ENCODE data around the gene ORAI3.

ORAI3 gene

DNA sequence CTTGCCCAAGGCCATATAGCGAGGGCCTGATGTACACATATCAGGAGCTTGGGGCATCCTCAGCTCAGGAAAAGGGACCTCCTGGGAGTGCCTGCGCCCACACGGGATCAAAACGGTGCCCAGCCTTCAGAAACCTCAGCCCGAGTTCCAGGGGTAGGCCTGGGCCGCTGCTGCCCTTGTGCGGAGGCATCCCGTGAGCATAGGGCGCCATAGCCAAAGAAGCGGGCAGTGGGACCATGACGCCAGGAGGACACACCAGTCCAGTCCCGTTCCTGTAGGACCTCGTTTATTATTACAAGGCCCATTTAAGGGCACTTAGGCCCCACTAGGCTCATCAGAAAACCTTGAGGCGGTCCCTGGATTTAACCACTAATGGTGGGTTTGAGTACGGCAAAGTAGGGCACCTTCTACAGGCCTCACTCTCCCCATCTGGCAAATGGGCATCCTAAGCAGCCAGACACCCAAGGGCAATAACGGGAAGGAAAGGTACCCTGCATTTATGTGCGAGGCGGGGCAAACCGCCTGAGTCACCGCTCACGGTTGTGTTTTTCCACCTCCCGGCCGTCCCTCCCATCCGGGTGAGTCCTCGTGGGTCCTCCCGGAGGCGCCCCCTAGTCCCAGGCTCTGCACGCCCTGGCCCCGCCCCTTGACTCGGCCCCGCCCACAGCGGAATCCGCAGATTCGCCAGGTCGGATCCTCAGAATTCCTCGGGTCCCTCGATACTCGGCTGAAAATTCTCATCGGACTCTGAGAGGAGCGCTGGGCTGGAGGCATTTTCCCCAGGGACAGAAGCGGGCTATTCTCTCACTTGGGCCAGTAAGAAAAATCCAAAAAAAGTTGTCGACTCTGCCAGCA is 8.0 kb downstream of the ORAI3 start (continued):
- TF ChIP-seq ZNF843 (tag by site-specific recombination; IDR thresholded peaks at IDR 0.05) (0 out of 2 replicates have a peak, but pooled peaks have one; percentile 30), SP7 (tag by site-specific recombination; IDR thresholded peaks at IDR 0.05) (peak; percentile 81), ZNF660 (tag by site-specific recombination; IDR thresholded peaks at IDR 0.05) (peak; percentile 6; the same call in 1 of the 2 replicates), SCRT1 (tag by site-specific recombination; IDR thresholded peaks at IDR 0.05; ENCODE audit: borderline replicate concordance) (no peak), ZNF654 (tag by site-specific recombination; IDR thresholded peaks at IDR 0.05; ENCODE audit: low read depth) (peak; percentile 11; the same call in 1 of the 2 replicates), ZNF704 (tag by site-specific recombination; IDR thresholded peaks at IDR 0.05) (0 out of 2 replicates have a peak, but pooled peaks have one; percentile 37), ZNF146 (tag by site-specific recombination; IDR thresholded peaks at IDR 0.05) (0 out of 2 replicates have a peak, but pooled peaks have one; percentile 3), ZNF211 (tag by site-specific recombination; IDR thresholded peaks at IDR 0.05; ENCODE audit: low read depth) (no peak), ZNF701 (tag by site-specific recombination; IDR thresholded peaks at IDR 0.05) (no peak), ZNF626 (tag by site-specific recombination; IDR thresholded peaks at IDR 0.05) (no peak), BCL11A (tag by site-specific recombination; IDR thresholded peaks at IDR 0.05; ENCODE audit: low read depth) (no peak), INSM2 (tag by site-specific recombination; IDR thresholded peaks at IDR 0.05) (no peak), ZNF184 (tag by site-specific recombination; IDR thresholded peaks at IDR 0.05) (no peak)
- TF ChIP-seq, protein P1, sequence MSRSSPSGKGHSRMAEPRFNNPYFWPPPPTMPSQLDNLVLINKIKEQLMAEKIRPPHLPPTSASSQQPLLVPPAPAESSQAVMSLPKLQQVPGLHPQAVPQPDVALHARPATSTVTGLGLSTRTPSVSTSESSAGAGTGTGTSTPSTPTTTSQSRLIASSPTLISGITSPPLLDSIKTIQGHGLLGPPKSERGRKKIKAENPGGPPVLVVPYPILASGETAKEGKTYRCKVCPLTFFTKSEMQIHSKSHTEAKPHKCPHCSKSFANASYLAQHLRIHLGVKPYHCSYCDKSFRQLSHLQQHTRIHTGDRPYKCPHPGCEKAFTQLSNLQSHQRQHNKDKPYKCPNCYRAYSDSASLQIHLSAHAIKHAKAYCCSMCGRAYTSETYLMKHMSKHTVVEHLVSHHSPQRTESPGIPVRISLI (tag by site-specific recombination; IDR thresholded peaks at IDR 0.05) = no peak
- TF ChIP-seq, protein P2, sequence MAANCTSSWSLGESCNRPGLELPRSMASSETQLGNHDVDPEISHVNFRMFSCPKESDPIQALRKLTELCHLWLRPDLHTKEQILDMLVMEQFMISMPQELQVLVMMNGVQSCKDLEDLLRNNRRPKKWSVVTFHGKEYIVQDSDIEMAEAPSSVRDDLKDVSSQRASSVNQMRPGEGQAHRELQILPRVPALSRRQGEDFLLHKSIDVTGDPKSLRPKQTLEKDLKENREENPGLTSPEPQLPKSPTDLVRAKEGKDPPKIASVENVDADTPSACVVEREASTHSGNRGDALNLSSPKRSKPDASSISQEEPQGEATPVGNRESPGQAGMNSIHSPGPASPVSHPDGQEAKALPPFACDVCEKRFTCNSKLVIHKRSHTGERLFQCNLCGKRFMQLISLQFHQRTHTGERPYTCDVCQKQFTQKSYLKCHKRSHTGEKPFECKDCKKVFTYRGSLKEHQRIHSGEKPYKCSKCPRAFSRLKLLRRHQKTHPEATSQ (tag by site-specific recombination; IDR thresholded peaks at IDR 0.05) = peak; percentile 83; the same call in 1 of the 2 replicates

DNA sequence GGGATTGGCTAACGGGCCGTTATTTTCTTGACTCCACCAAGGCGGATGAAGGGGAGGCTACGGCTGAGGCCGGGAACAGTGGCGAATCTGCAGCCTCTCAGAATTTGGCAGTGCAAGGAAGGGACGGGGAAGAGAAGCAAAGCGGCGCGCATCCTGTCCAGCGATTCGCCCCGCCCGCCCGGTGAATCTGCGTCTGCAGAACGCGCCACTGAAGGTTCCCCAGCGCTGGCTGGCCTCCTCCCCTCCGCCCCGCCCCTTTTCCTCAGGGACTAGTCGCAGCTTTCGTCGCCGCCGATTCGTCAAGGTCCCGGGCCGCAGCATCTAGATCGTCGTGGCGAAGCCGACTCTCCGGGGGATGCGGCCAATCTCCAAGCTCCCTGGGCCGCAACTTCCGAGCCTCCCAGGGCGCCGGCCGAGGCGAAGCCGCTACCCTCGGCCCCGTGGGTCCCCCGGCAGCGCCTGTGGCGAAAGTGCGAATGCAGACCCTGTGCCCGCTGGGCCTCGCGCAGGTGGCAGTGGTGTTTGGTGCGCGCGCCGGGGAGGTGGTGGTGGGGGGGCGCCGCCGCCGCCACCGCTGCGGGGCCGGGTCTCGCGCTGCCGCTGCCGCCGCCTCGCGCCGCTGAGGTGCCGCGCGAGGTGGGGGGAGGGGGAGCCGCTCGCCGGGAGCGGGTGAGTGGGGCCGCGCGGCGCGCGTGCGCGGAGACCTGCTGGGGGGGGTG is 8.7 kb downstream of the ORAI3 start, which contains the start of gene SETD1A:
SETD1A (plus strand) TSS at position 299 of the 719 bp plus-strand sequence. CDS start 978 bp downstream, outside the sequence.
- Histone ChIP-seq H3K9me3 (ENCODE audit: control insufficient read depth, insufficient read depth, low read depth, low read length) (no peaks in the 10 kb centered on the region), H3K36me3 (ENCODE audit: control insufficient read depth in 2 of 2, insufficient read depth in 1 of 2, low read length in 2 of 2) (peaks cover 35 to 42% of the 10 kb centered on the region in 2 experiments), H3K4me1 (ENCODE audit: control insufficient read depth, insufficient read depth, low read length) (peaks cover 2% of the 10 kb centered on the region; the same call in 1 of the 2 replicates), H3K27ac (ENCODE audit: extremely low read depth, low read depth, low read length) (peak within 1 kb of the TSS; percentile 96), H3K4me3 (ENCODE audit: low read depth, low read length) (peak within 1 kb of the TSS; percentile 90)
- ChIA-PET CTCF (interaction anchor here (0.6 to 2.1 kb wide), 3 partner anchors 13 to 204 kb away, joined by 4 to 8 read pairs (median 5); no protein-coding TSS in a partner anchor), POLR2A (interaction anchor here (0.6 to 0.9 kb wide), 2 partner anchors 9 to 15 kb away, joined by 3 read pairs; partner anchors contain the start of gene ORAI3)
- TF ChIP-seq TCF7L2 (IDR thresholded peaks at IDR 0.05; ENCODE audit: borderline replicate concordance, low read depth, low read length) (no peak), ZNF416 (tag by site-specific recombination; IDR thresholded peaks at IDR 0.05) (no peak), ZSCAN30 (tag by site-specific recombination; IDR thresholded peaks at IDR 0.05) (peak; percentile 16; the same call in 1 of the 2 replicates), ZNF37A (tag by site-specific recombination; IDR thresholded peaks at IDR 0.05) (no peak)
- TF ChIP-seq, protein P3, sequence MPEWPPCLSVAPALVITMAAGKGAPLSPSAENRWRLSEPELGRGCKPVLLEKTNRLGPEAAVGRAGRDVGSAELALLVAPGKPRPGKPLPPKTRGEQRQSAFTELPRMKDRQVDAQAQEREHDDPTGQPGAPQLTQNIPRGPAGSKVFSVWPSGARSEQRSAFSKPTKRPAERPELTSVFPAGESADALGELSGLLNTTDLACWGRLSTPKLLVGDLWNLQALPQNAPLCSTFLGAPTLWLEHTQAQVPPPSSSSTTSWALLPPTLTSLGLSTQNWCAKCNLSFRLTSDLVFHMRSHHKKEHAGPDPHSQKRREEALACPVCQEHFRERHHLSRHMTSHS (tag by site-specific recombination; IDR thresholded peaks at IDR 0.05) = 0 out of 2 replicates have a peak, but pooled peaks have one; percentile 13
- TF ChIP-seq, protein P4, sequence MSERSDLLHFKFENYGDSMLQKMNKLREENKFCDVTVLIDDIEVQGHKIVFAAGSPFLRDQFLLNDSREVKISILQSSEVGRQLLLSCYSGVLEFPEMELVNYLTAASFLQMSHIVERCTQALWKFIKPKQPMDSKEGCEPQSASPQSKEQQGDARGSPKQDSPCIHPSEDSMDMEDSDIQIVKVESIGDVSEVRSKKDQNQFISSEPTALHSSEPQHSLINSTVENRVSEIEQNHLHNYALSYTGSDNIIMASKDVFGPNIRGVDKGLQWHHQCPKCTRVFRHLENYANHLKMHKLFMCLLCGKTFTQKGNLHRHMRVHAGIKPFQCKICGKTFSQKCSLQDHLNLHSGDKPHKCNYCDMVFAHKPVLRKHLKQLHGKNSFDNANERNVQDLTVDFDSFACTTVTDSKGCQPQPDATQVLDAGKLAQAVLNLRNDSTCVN (tag by site-specific recombination; optimal IDR thresholded peaks at IDR 0.05) = peak; percentile 100
- TF ChIP-seq, protein P5, sequence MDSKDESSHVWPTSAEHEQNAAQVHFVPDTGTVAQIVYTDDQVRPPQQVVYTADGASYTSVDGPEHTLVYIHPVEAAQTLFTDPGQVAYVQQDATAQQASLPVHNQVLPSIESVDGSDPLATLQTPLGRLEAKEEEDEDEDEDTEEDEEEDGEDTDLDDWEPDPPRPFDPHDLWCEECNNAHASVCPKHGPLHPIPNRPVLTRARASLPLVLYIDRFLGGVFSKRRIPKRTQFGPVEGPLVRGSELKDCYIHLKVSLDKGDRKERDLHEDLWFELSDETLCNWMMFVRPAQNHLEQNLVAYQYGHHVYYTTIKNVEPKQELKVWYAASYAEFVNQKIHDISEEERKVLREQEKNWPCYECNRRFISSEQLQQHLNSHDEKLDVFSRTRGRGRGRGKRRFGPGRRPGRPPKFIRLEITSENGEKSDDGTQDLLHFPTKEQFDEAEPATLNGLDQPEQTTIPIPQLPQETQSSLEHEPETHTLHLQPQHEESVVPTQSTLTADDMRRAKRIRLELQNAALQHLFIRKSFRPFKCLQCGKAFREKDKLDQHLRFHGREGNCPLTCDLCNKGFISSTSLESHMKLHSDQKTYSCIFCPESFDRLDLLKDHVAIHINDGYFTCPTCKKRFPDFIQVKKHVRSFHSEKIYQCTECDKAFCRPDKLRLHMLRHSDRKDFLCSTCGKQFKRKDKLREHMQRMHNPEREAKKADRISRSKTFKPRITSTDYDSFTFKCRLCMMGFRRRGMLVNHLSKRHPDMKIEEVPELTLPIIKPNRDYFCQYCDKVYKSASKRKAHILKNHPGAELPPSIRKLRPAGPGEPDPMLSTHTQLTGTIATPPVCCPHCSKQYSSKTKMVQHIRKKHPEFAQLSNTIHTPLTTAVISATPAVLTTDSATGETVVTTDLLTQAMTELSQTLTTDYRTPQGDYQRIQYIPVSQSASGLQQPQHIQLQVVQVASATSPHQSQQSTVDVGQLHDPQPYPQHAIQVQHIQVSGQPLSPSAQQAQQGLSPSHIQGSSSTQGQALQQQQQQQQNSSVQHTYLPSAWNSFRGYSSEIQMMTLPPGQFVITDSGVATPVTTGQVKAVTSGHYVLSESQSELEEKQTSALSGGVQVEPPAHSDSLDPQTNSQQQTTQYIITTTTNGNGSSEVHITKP (tag by site-specific recombination; IDR thresholded peaks at IDR 0.05) = peak; percentile 95
